Measurements from ENCODE around the gene IFIT2.

- no peak for TF ChIP-seq CREB1 (IDR thresholded peaks at IDR 0.05; ENCODE audit: low read depth)
- no peak for TF ChIP-seq TEAD4 (IDR thresholded peaks at IDR 0.05)
- no peak for TF ChIP-seq CEBPB (IDR thresholded peaks at IDR 0.05)
- TF ChIP-seq RAD21 (IDR thresholded peaks at IDR 0.05; ENCODE audit: low read depth) = no peak
- no peak for TF ChIP-seq TCF12 (IDR thresholded peaks at IDR 0.05; ENCODE audit: low read depth)
- no peak for TF ChIP-seq EP300 (IDR thresholded peaks at IDR 0.05; ENCODE audit: borderline replicate concordance)
- no peak for TF ChIP-seq REST (IDR thresholded peaks at IDR 0.05; ENCODE audit: low read depth)
- TF ChIP-seq TAF1 (IDR thresholded peaks at IDR 0.05; ENCODE audit: low read depth) = no peak
- TF ChIP-seq MAX (IDR thresholded peaks at IDR 0.05) = no peak
- no peak for TF ChIP-seq EGR1 (IDR thresholded peaks at IDR 0.05)
- TF ChIP-seq NFIC (IDR thresholded peaks at IDR 0.05) = no peak
- TF ChIP-seq YY1 (IDR thresholded peaks at IDR 0.05; ENCODE audit: low read depth) = no peak
- TF ChIP-seq ZBTB7A (IDR thresholded peaks at IDR 0.05; ENCODE audit: low read depth) = no peak
Measured at GRCh38 chr10:89305766-89306433, 4.1 kb downstream of the IFIT2 start.

Measured in Ishikawa (cell line).